ENCODE data around the gene CPNE8. TPM values are rescaled to one million over a fixed set of nuclear protein-coding genes. Genes with fewer than 3 reads are reported as not detected.

CPNE8 gene
- total and polyA plus RNA-seq, 2 of the 4 experiments (the other 2 are of a cell fraction) = not detected

DNA sequence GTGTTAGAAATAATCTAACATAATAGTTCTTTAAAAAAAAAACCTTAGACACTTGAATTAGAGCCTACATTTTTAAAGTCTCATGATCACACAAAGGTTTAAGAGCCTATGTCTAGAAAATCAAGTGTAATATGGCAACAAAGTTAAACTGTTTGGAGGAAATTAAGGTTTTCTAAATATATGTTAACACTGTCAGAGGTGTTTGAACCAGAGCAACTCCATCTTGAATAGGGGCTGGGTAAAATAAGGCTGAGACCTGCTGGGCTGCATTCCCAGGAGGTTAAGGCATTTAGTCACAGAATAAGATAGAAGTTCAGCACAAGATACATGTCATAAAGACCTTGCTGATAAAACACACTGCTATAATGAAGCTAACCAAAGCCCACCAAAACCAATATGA is 12.4 kb downstream of the CPNE8 start:
- Histone ChIP-seq H3K56ac (ENCODE audit: extremely low read depth, insufficient read depth, low read length) (no peak overlapping the region), H3K9me3 (ENCODE audit: control insufficient read depth, insufficient read depth, low read length) (peaks cover 6% of the 10 kb centered on the region), H2AFZ (replicated peaks; ENCODE audit: low read length, poor library complexity) (no peak overlapping the region), H2BK5ac (ENCODE audit: low read depth, low read length, poor library complexity, severe bottlenecking) (no peak overlapping the region), H3K14ac (replicated peaks; ENCODE audit: low read depth, low read length) (no peak overlapping the region), H3K79me1 (ENCODE audit: low read depth in 1 of 2, low read length in 2 of 2) (no peaks in the 10 kb centered on the region), H3K4me2 (ENCODE audit: low read depth, low read length) (no peak overlapping the region), H3K36me3 (ENCODE audit: control insufficient read depth, insufficient read depth, low read length) (no peaks in the 10 kb centered on the region), H3K18ac (ENCODE audit: low read depth, low read length) (no peak overlapping the region), H4K8ac (ENCODE audit: low read depth in 2 of 2, low read length in 2 of 2) (no peak overlapping the region), H3K4me1 (ENCODE audit: control insufficient read depth, insufficient read depth, low read length) (no peaks in the 10 kb centered on the region), H3K9me1 (ENCODE audit: insufficient read depth, low read length) (no peaks in the 10 kb centered on the region), H4K5ac (ENCODE audit: low read depth, low read length) (no peak overlapping the region), H2AK9ac (replicated peaks; ENCODE audit: low read depth, low read length, poor library complexity) (no peak overlapping the region), H3K4me3 (ENCODE audit: insufficient read depth, low read depth, low read length) (no peak overlapping the region), H4K20me1 (ENCODE audit: insufficient read depth, low read length) (no peaks in the 10 kb centered on the region), H3K9ac (ENCODE audit: low read depth, low read length) (no peak overlapping the region), H2BK20ac (ENCODE audit: low read depth, low read length) (no peak overlapping the region), H2BK15ac (ENCODE audit: low read depth, low read length) (no peak overlapping the region), H3K27ac (ENCODE audit: insufficient read depth, low read length) (no peak overlapping the region), H3K27me3 (ENCODE audit: control insufficient read depth, insufficient read depth, low read length) (no peaks in the 10 kb centered on the region), H2BK120ac (ENCODE audit: low read depth, low read length) (no peak overlapping the region), H2AK5ac (ENCODE audit: low read depth, low read length) (no peak overlapping the region), H3K23ac (ENCODE audit: low read depth, low read length) (no peak overlapping the region), H4K91ac (ENCODE audit: insufficient read depth, low read depth, low read length) (no peak overlapping the region), H3K4ac (ENCODE audit: low read depth, low read length) (no peak overlapping the region)
- CTCF ChIA-PET = no interaction called here
- TF ChIP-seq NFE2L2 (IDR thresholded peaks at IDR 0.05; ENCODE audit: low read depth, low read length) (no peak), CTCF (conservative IDR thresholded peaks at IDR 0.05; ENCODE audit: low read depth, low read length) (no peak), FOS (IDR thresholded peaks at IDR 0.05; ENCODE audit: low read depth, low read length) (no peak), RCOR1 (IDR thresholded peaks at IDR 0.05; ENCODE audit: insufficient replicate concordance, low read length) (no peak), POLR2A (IDR thresholded peaks at IDR 0.05; ENCODE audit: low read depth, low read length) (no peak), BHLHE40 (IDR thresholded peaks at IDR 0.05; ENCODE audit: low read depth, low read length) (no peak), SMC3 (IDR thresholded peaks at IDR 0.05; ENCODE audit: low read depth, low read length) (no peak), RAD21 (IDR thresholded peaks at IDR 0.05; ENCODE audit: low read length) (no peak), RFX5 (IDR thresholded peaks at IDR 0.05; ENCODE audit: low read depth, low read length) (no peak), MAFK (IDR thresholded peaks at IDR 0.05; ENCODE audit: low read depth, low read length) (no peak)
- TF ChIP-seq, protein P1, sequence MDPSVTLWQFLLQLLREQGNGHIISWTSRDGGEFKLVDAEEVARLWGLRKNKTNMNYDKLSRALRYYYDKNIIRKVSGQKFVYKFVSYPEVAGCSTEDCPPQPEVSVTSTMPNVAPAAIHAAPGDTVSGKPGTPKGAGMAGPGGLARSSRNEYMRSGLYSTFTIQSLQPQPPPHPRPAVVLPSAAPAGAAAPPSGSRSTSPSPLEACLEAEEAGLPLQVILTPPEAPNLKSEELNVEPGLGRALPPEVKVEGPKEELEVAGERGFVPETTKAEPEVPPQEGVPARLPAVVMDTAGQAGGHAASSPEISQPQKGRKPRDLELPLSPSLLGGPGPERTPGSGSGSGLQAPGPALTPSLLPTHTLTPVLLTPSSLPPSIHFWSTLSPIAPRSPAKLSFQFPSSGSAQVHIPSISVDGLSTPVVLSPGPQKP (IDR thresholded peaks at IDR 0.05; ENCODE audit: borderline replicate concordance, low read depth, low read length) = no peak
- in situ Hi-C loops (cut with MboI; ENCODE audit: low sequenced_read_pairs) (no loop called here), dilution Hi-C loops (cut with HindIII; ENCODE audit: low sequenced_read_pairs, unreplicated experiment) (no loop called here), intact Hi-C loops (cut with micrococcal nuclease) (no loop called here)
- DNase-seq (no peak), ATAC-seq (ENCODE audit: low read depth) (no peak)
- BruUV-seq (replicated peaks) = no TSS peak
- POLR2A ChIA-PET (ENCODE audit: unreplicated experiment) = no interaction called here
